ENCODE data around the gene ATF2. TPM values are rescaled to one million over a fixed set of nuclear protein-coding genes. Genes with fewer than 3 reads are reported as not detected.

Gene ATF2, protein sequence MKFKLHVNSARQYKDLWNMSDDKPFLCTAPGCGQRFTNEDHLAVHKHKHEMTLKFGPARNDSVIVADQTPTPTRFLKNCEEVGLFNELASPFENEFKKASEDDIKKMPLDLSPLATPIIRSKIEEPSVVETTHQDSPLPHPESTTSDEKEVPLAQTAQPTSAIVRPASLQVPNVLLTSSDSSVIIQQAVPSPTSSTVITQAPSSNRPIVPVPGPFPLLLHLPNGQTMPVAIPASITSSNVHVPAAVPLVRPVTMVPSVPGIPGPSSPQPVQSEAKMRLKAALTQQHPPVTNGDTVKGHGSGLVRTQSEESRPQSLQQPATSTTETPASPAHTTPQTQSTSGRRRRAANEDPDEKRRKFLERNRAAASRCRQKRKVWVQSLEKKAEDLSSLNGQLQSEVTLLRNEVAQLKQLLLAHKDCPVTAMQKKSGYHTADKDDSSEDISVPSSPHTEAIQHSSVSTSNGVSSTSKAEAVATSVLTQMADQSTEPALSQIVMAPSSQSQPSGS
- total RNA-seq, result 68.3 and 74.5 TPM in 2 replicates

DNA sequence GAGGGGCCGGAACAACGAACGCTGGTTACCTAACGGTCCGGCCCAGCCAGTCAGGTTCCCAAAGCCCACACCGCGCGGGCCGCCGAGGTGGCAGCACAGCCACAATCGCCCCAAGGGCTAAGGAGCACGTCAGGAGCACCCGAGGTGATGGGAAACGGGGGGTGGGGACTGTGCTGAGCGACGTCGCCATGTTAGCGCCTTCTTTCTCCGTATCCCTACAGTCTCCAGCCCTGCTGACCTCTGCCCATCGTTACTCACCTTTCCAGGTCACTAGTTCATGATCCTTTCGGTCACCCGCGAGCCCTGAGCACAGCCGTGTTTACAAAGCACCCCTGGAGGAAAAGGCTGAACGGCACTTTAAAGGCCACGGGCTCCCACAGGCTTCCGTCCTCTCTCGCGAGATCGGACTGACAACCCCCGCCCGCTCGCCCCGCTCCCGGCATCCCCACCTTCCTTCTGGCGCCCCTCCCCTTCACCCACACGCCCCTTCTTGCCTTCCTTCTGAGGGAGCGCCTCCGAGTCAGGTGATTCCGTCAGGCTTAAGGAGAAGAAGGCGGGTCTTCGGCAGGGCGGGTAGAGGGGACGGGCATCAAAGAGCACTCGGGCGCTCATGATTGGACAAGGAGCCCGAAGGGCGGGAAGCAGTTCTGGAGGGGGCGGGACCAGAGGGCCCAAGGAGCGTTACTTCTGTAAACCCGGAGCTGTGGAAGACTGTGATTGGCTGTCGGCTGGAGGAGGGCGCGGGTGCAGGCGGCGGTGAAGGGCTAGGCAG, at the start of gene ATF2:
ATF2 (minus strand) TSS at position 412 of the 772 bp plus-strand sequence. CDS start 31,760 bp downstream, outside the sequence.

DNA sequence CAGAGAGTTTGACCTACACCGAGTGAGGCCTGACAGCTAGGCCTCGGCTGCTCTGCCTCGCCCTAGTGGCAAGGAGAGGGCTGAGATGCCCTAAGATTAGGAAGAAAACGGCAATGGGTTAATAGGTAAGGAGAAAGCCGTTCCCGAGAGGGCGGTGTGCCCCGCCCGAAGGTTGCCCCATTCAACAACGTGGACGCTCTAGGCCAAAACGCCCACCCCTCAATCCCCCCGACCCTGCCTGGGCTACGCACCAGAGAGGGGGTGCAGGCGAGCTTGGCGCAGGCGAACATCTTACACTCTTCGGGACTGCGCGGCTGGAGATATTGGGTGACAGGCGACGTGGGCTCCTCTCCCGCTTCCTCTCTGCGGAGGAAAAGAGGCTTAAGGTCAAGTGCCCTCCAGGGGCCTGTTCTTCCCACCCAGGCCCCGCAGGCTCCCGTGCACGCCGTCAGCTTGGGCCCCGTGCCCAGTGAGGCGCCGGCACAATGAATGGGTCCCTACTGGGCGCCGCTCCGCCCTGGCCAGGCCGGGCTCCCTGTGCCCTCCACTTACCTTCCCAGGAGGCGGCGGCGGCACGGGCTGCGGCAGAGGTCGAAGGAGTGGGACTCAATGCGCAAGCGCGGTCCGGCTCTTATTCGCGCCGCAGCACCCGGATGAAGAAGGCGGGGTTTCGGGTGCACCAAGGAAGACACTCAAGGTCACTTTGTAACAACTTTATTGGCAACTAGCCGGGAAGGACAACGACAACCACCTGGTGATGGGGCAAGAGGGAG, 13.3 kb upstream of the ATF2 start, which contains the start of gene ATP5MC3:
ATP5MC3 (minus strand) TSS at position 607 of the 773 bp plus-strand sequence; CDS start at position 290, 317 bp downstream.

Small RNA genes within 50 kb of the gene (small RNA-seq; reads per million reads assigned to genes)
- gene MIR933 (not detected), gene RF02271 (not detected), gene RNU6-1290P (not detected), gene RNU6-763P (not detected)

Other genes with a start within 250 kb of the ATF2 start
- 12.4 and 22.1 TPM in 2 replicates for gene CHN1, start 162.8 kb downstream of the ATF2 start, total RNA-seq
- gene ATP5MC3, start 13.5 kb upstream of the ATF2 start, total RNA-seq, result 75.4 and 102 TPM in 2 replicates